HG03558 (cell line): ENCODE results near the gene RGMB.

Source experiments
- ATAC-seq: cut with Tn5 transposase; IDR thresholded peaks from one replicate; pipeline ENCODE4 v1.9.1; 2021; ENCODE audit warnings: moderate number of reproducible peaks; ENCODE audit not compliant: unreplicated experiment; ENCODE audit errors: extremely low read depth

The RGMB gene

DNA sequence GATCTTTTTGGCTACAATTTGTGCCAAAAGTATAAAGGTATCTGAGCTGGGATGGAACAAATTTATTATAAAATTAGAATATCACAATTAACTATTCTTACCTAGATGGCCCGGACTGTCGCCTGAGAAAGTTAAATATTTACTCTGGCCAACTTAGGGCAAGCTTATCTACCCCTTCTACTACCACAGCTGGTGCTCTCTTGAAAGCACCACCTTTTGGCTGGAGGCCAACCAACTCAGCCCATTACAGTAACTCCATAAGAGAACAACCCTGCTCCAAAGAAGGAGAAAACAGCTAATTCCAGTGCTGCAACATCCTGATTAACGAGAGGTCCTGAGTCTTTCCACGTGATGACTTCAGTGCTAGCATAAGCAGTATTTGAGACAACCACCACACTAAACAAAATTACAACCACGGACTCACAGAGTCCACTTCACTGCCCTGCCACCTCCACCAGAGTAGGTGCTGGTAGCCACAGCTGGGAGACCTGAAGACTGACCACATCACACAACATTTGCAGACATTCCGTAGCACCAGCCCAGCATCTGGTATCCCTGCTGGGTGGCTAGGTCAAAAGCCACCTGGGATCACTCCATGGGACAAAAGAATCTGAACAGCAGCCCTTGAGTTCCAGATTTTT is 43.2 kb downstream of the RGMB start:
- ATAC-seq: no peak

DNA sequence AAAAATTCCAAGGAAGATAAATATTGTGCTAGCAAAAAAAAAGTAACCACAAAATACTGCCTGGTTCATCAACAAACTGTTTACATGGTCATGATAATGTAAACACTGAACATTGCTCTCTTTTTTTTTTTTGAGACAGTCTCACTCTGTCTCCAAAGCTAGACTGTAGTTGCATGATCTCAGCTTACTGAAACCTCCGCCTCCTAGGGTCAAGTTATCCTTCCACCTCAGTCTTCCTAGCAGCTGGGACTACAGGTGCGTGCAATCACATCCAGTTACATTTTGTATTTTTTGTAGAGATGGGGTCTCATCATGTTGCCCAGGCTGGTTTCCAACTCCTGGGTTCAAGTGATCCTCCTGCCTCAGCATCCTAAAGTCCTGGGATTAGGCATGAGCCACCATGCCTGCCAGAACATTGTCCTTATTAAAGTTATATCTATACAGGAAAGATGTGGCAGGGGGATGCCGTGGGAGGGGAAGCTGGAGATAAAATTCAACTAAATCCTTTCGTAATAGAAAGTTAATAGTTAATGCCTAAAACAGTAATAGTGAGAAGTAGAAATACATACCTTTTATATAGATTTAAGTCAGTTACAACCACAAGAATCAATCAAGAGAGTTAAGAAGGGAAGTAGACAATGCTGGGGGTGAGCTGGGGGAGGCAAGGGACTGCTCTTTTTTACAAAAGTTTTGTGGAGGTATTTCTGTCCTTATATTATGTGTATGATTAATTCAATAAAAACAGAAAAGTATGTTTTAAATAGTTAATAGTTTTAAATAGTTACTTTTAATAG is 52.3 kb downstream of the RGMB start:
- no peak for ATAC-seq

GRCh38 chr5:98827161-98827560 is 53.7 kb downstream of the RGMB start:
- ATAC-seq: no peak

- no peak for ATAC-seq
These were observed 54.3 kb downstream of the RGMB start for GRCh38 chr5:98827588-98828284.

DNA sequence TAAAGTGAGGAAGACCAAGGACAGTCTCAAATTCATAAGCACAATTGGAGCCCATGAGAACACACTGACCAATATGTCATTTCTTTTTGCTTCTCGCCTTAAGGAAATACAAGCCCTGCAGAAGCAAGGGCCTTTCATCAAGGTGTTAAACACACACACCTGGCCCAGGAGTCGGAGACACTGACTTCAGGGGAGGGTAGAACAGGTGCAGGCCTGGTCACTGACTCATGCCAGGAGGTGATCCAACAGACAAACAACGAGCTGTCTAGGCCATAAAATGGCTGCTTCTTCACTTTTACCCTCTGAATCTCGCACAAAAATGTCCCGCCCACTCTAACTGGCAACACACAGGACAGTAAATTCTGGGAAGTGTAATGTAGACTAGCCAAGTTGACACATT is 62.7 kb downstream of the RGMB start:
- no peak for ATAC-seq

- no peak for ATAC-seq
These were observed 66.3 kb downstream of the RGMB start for GRCh38 chr5:98839469-98840383.

GRCh38 chr5:98840946-98841345 is 67.5 kb downstream of the RGMB start:
- ATAC-seq: no peak

DNA sequence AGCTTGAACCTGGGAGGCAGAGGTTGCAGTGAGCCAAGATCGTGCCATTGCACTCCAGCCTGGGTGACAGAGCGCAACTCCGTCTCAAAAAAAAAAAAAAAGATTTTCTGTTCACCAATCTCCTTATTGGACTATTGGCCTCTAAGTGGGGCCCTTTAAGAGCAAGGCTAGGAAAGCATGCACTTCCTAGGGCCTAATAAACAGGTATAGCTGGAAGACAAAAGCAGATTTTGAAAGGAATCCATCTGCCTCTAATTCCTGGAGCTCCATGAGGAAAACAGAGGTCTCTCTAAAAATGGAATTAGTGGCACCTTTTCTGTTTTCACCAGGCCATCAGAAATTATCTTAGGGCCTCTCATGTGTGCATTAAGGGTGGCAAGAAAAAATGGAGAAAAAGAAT is 70.0 kb downstream of the RGMB start:
- ATAC-seq: no peak

DNA sequence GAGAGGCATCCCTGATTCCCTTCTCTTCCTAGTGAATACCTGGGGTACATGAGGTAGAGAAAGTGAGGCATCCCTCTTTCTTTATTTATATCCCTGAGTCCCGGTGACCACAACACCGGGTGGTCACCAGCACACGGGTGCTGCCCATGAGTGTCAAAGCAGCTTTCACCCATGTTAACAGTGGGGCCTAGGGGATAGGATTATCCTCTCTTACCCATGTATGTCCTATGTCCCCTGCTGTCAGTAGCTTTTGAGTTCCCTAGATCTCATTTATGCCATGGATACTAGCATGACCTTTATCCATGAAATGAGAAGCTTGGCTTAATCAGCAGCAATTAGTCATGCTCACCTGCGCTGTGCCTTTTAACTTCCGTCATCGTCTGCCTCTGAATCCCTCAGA is 71.4 kb downstream of the RGMB start:
- no peak for ATAC-seq

DNA sequence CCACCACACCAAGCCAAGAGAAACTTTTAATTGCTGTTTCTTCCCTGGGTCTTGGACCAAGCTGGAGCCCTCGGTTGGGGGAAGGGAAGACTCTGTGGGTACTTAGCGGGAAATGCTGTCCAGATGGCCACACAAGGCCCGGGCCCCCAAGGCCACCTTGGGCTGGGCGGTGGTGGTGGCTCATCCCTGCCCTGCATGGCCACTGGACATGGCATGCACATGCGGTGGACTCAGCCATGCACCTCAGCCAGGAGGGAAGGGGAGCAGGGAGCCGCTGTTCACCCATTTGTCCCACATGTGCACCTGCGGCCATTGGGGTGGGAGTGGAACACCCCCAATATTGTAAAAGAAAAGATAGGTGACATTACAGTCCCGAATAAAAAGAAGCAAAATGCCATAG is 72.4 kb downstream of the RGMB start:
- no peak for ATAC-seq
